ENCODE data around the gene COL18A1.
A peak's percentile ranks its signal among the peaks of the same experiment; 100 is the strongest.

COL18A1 gene

GRCh38 chr21:45508607-45509565 lies 103.9 kb downstream of the COL18A1 start:
- H2BK120ac ChIP-seq (ENCODE audit: low read depth, low read length), result no peak overlapping the region
- H4K8ac ChIP-seq (ENCODE audit: low read depth, low read length), result no peak overlapping the region
- H3K9me3 ChIP-seq (replicated peaks in 1 of 2; ENCODE audit: control insufficient read depth in 2 of 2, insufficient read depth in 1 of 2, low read depth in 1 of 2, low read length in 2 of 2), result peaks cover 0 to 2% of the 10 kb centered on the region in 2 donors
- peak overlapping the region; percentile 95 for H3K18ac ChIP-seq (ENCODE audit: low read length)
- peaks cover 0 to 10% of the 10 kb centered on the region in 2 donors for H3K4me1 ChIP-seq (ENCODE audit: control insufficient read depth in 2 of 2, insufficient read depth in 1 of 2, low read depth in 1 of 2, low read length in 2 of 2)
- H2AK5ac ChIP-seq (ENCODE audit: low read depth, low read length), result peak overlapping the region; percentile 70
- no peak for DNase-seq (ENCODE audit: low spot score)
- H3K4me2 ChIP-seq (ENCODE audit: insufficient read depth, low read length, poor library complexity, severe bottlenecking), result no peak overlapping the region
- no peak overlapping the region for H3K14ac ChIP-seq (ENCODE audit: low read length)
- H3K27me3 ChIP-seq (ENCODE audit: control insufficient read depth in 3 of 3, insufficient read depth in 3 of 3, low read depth in 1 of 3, low read length in 3 of 3), result no peaks in the 10 kb centered on the region
- peaks cover 1% of the 10 kb centered on the region for H3K79me1 ChIP-seq (ENCODE audit: low read depth, low read length)
- H4K91ac ChIP-seq (ENCODE audit: low read depth, low read length, poor library complexity), result no peak overlapping the region
- peak overlapping the region; percentile 55 for H3K23ac ChIP-seq (ENCODE audit: low read depth, low read length, poor library complexity)
- peak overlapping the region in 1 of 2 donors; percentile 8 for H3K4me3 ChIP-seq (ENCODE audit: low read length in 2 of 2)
- peak overlapping the region; percentile 70 for H3K9ac ChIP-seq (ENCODE audit: low read depth, low read length, poor library complexity)
- no CpG with 5 or more reads among the region's 42 CpGs for WGBS, 2 donors (ENCODE audit: extremely low coverage in 2 of 2, insufficient read length in 2 of 2, insufficient replicate concordance in 1 of 2)
- peak overlapping the region; percentile 67 for H2BK15ac ChIP-seq (ENCODE audit: low read length)
- peak overlapping the region; percentile 90 for H2BK5ac ChIP-seq (ENCODE audit: low read length)
- H3K27ac ChIP-seq (replicated peaks; ENCODE audit: low read length), result peak overlapping the region; percentile 35
- H2BK12ac ChIP-seq (ENCODE audit: low read length), result no peak overlapping the region
- peak overlapping the region; percentile 66 for H3K4ac ChIP-seq (ENCODE audit: low read length)
- H2AFZ ChIP-seq (ENCODE audit: low read length), result no peak overlapping the region
- peaks cover 2 to 11% of the 10 kb centered on the region in 2 donors for H3K36me3 ChIP-seq (replicated peaks in 1 of 2; ENCODE audit: control insufficient read depth in 2 of 2, insufficient read depth in 2 of 2, low read length in 2 of 2)

GRCh38 chr21:45509566-45510465 lies 104.9 kb downstream of the COL18A1 start:
- peak overlapping the region; percentile 80 for H3K18ac ChIP-seq (ENCODE audit: low read length)
- peaks cover 0 to 10% of the 10 kb centered on the region in 2 donors for H3K4me1 ChIP-seq (ENCODE audit: control insufficient read depth in 2 of 2, insufficient read depth in 1 of 2, low read depth in 1 of 2, low read length in 2 of 2)
- peak overlapping the region; percentile 39 for H2BK5ac ChIP-seq (ENCODE audit: low read length)
- H3K36me3 ChIP-seq (replicated peaks in 1 of 2; ENCODE audit: control insufficient read depth in 2 of 2, insufficient read depth in 2 of 2, low read length in 2 of 2), result peaks cover 2 to 17% of the 10 kb centered on the region in 2 donors
- H3K4me3 ChIP-seq (ENCODE audit: low read length in 2 of 2), result no peak overlapping the region
- H2BK120ac ChIP-seq (ENCODE audit: low read depth, low read length), result no peak overlapping the region
- H2AK5ac ChIP-seq (ENCODE audit: low read depth, low read length), result peak overlapping the region; percentile 70
- H3K4me2 ChIP-seq (ENCODE audit: insufficient read depth, low read length, poor library complexity, severe bottlenecking), result no peak overlapping the region
- peaks cover 0 to 2% of the 10 kb centered on the region in 2 donors for H3K9me3 ChIP-seq (replicated peaks in 1 of 2; ENCODE audit: control insufficient read depth in 2 of 2, insufficient read depth in 1 of 2, low read depth in 1 of 2, low read length in 2 of 2)
- no peak overlapping the region for H4K91ac ChIP-seq (ENCODE audit: low read depth, low read length, poor library complexity)
- peak overlapping the region; percentile 73 for H2BK12ac ChIP-seq (ENCODE audit: low read length)
- no peak overlapping the region for H2AFZ ChIP-seq (ENCODE audit: low read length)
- WGBS, 2 donors (ENCODE audit: extremely low coverage in 2 of 2, insufficient read length in 2 of 2, insufficient replicate concordance in 1 of 2), result no CpG with 5 or more reads among the region's 61 CpGs
- H3K9ac ChIP-seq (ENCODE audit: low read depth, low read length, poor library complexity), result no peak overlapping the region
- no peak overlapping the region for H4K8ac ChIP-seq (ENCODE audit: low read depth, low read length)
- H3K79me1 ChIP-seq (ENCODE audit: low read depth, low read length), result peaks cover 4% of the 10 kb centered on the region
- H3K27ac ChIP-seq (replicated peaks; ENCODE audit: low read length), result no peak overlapping the region
- no peak for DNase-seq (ENCODE audit: low spot score)
- H3K4ac ChIP-seq (ENCODE audit: low read length), result no peak overlapping the region
- peak overlapping the region; percentile 91 for H3K23ac ChIP-seq (ENCODE audit: low read depth, low read length, poor library complexity)
- H3K27me3 ChIP-seq (ENCODE audit: control insufficient read depth in 3 of 3, insufficient read depth in 3 of 3, low read depth in 1 of 3, low read length in 3 of 3), result no peaks in the 10 kb centered on the region
- H3K14ac ChIP-seq (ENCODE audit: low read length), result peak overlapping the region; percentile 82
- H2BK15ac ChIP-seq (ENCODE audit: low read length), result no peak overlapping the region

- DNase-seq (ENCODE audit: low spot score), result no peak
- Histone ChIP-seq H2BK15ac (ENCODE audit: low read length) (no peak overlapping the region), H3K4me1 (ENCODE audit: control insufficient read depth in 2 of 2, insufficient read depth in 1 of 2, low read depth in 1 of 2, low read length in 2 of 2) (peaks cover 0 to 10% of the 10 kb centered on the region in 2 donors), H3K9ac (ENCODE audit: low read depth, low read length, poor library complexity) (no peak overlapping the region), H3K27me3 (ENCODE audit: control insufficient read depth in 3 of 3, insufficient read depth in 3 of 3, low read depth in 1 of 3, low read length in 3 of 3) (no peaks in the 10 kb centered on the region), H3K23ac (ENCODE audit: low read depth, low read length, poor library complexity) (no peak overlapping the region), H4K91ac (ENCODE audit: low read depth, low read length, poor library complexity) (no peak overlapping the region), H4K8ac (ENCODE audit: low read depth, low read length) (no peak overlapping the region), H3K4me2 (ENCODE audit: insufficient read depth, low read length, poor library complexity, severe bottlenecking) (no peak overlapping the region), H2BK5ac (ENCODE audit: low read length) (peak overlapping the region; percentile 39), H2AFZ (ENCODE audit: low read length) (no peak overlapping the region), H3K4ac (ENCODE audit: low read length) (no peak overlapping the region), H3K36me3 (replicated peaks in 1 of 2; ENCODE audit: control insufficient read depth in 2 of 2, insufficient read depth in 2 of 2, low read length in 2 of 2) (peaks cover 5 to 19% of the 10 kb centered on the region in 2 donors), H3K9me3 (replicated peaks in 1 of 2; ENCODE audit: control insufficient read depth in 2 of 2, insufficient read depth in 1 of 2, low read depth in 1 of 2, low read length in 2 of 2) (peaks cover 0 to 2% of the 10 kb centered on the region in 2 donors), H2BK12ac (ENCODE audit: low read length) (no peak overlapping the region), H2BK120ac (ENCODE audit: low read depth, low read length) (no peak overlapping the region), H3K79me1 (ENCODE audit: low read depth, low read length) (peaks cover 5% of the 10 kb centered on the region), H3K4me3 (ENCODE audit: low read length in 2 of 2) (no peak overlapping the region), H3K27ac (replicated peaks; ENCODE audit: low read length) (no peak overlapping the region), H3K18ac (ENCODE audit: low read length) (no peak overlapping the region), H3K14ac (ENCODE audit: low read length) (no peak overlapping the region), H2AK5ac (ENCODE audit: low read depth, low read length) (no peak overlapping the region)
- WGBS, 2 donors (ENCODE audit: extremely low coverage in 2 of 2, insufficient read length in 2 of 2, insufficient replicate concordance in 1 of 2), result no CpG with 5 or more reads among the region's 11 CpGs
These were observed 105.5 kb downstream of the COL18A1 start for GRCh38 chr21:45510466-45510955.
